ENCODE results near the gene SBK1. TPM values are rescaled to one million over a fixed set of nuclear protein-coding genes. Genes with fewer than 3 reads are reported as not detected.

SBK1 gene
- total RNA-seq, 1 donor from 2014 or later = 7.0 TPM

- no peak overlapping the region for H2AFZ ChIP-seq (ENCODE audit: low read depth, low read length)
- no peaks in the 10 kb centered on the region for H3K9me3 ChIP-seq (ENCODE audit: insufficient read depth, low read depth, low read length)
- Mint-ChIP-seq H3K4me3 (ENCODE audit: unreplicated experiment) (no peak overlapping the region), H3K27me3 (ENCODE audit: low read depth, unreplicated experiment) (peaks cover 5% of the 10 kb centered on the region), H3K27ac (ENCODE audit: unreplicated experiment) (no peak overlapping the region), H3K4me1 (ENCODE audit: low read depth, unreplicated experiment) (no peaks in the 10 kb centered on the region), H3K36me3 (ENCODE audit: low read depth, unreplicated experiment) (no peaks in the 10 kb centered on the region), H3K9me3 (ENCODE audit: unreplicated experiment) (no peaks in the 10 kb centered on the region)
- peaks cover 3% of the 10 kb centered on the region for H3K4me1 ChIP-seq (ENCODE audit: insufficient read depth, low read length)
- H3K79me2 ChIP-seq (ENCODE audit: insufficient read depth, low read length) = no peaks in the 10 kb centered on the region
- no peaks in the 10 kb centered on the region for H3K27me3 ChIP-seq (ENCODE audit: insufficient read depth, low read length)
- no peak overlapping the region for H3K9ac ChIP-seq (ENCODE audit: low read length)
- no peak overlapping the region for H3K4me3 ChIP-seq (ENCODE audit: insufficient read depth, low read depth, low read length)
- FAIRE-seq (no peak), DNase-seq (ENCODE audit: low read depth) (peak; percentile 13)
- H3K27ac ChIP-seq (ENCODE audit: low read depth, low read length) = no peak overlapping the region
- no peaks in the 10 kb centered on the region for H4K20me1 ChIP-seq (ENCODE audit: insufficient read depth, low read length)
- H3K4me2 ChIP-seq (ENCODE audit: low read length) = peak overlapping the region; percentile 39
- TF ChIP-seq CTCF (IDR thresholded peaks at IDR 0.05; ENCODE audit: insufficient read depth, low read depth, low read length) = peak; percentile 58
- no peak for TF ChIP-seq EZH2 (IDR thresholded peaks at IDR 0.05; ENCODE audit: insufficient read depth, low read length)
- no peaks in the 10 kb centered on the region for H3K36me3 ChIP-seq (ENCODE audit: insufficient read depth, low read length)
Measured at GRCh38 chr16:28317040-28317880, 24.9 kb downstream of the SBK1 start.

GRCh38 chr16:28318042-28318744 is 25.9 kb downstream of the SBK1 start:
- TF ChIP-seq CTCF (IDR thresholded peaks at IDR 0.05; ENCODE audit: insufficient read depth, low read depth, low read length) (no peak), EZH2 (IDR thresholded peaks at IDR 0.05; ENCODE audit: insufficient read depth, low read length) (no peak)

More at GRCh38 chr16:28318042-28318744, 25.9 kb downstream of the SBK1 start:
- H3K36me3 Mint-ChIP-seq (ENCODE audit: low read depth, unreplicated experiment) = no peaks in the 10 kb centered on the region
- FAIRE-seq = no peak
- Histone ChIP-seq H3K9me3 (ENCODE audit: insufficient read depth, low read depth, low read length) (no peaks in the 10 kb centered on the region), H3K36me3 (ENCODE audit: insufficient read depth, low read length) (no peaks in the 10 kb centered on the region), H3K79me2 (ENCODE audit: insufficient read depth, low read length) (no peaks in the 10 kb centered on the region), H2AFZ (ENCODE audit: low read depth, low read length) (no peak overlapping the region), H3K4me1 (ENCODE audit: insufficient read depth, low read length) (peaks cover 3% of the 10 kb centered on the region), H3K27ac (ENCODE audit: low read depth, low read length) (no peak overlapping the region), H3K27me3 (ENCODE audit: insufficient read depth, low read length) (no peaks in the 10 kb centered on the region), H4K20me1 (ENCODE audit: insufficient read depth, low read length) (no peaks in the 10 kb centered on the region), H3K4me3 (ENCODE audit: insufficient read depth, low read depth, low read length) (no peak overlapping the region), H3K9ac (ENCODE audit: low read length) (no peak overlapping the region), H3K4me2 (ENCODE audit: low read length) (no peak overlapping the region)
- H3K9me3 Mint-ChIP-seq (ENCODE audit: unreplicated experiment) = no peaks in the 10 kb centered on the region
- no peak overlapping the region for H3K4me3 Mint-ChIP-seq (ENCODE audit: unreplicated experiment)
- no peaks in the 10 kb centered on the region for H3K4me1 Mint-ChIP-seq (ENCODE audit: low read depth, unreplicated experiment)
- H3K27ac Mint-ChIP-seq (ENCODE audit: unreplicated experiment) = no peak overlapping the region
- peaks cover 5% of the 10 kb centered on the region for H3K27me3 Mint-ChIP-seq (ENCODE audit: low read depth, unreplicated experiment)
- DNase-seq (ENCODE audit: low read depth) = no peak
